Kidney (tissue), 14 donors: ENCODE data around the gene FOS. TPM values are rescaled to one million over a fixed set of nuclear protein-coding genes. Genes with fewer than 3 reads are reported as not detected.
"Not testable (repeated sequence)": the region's sequence is repeated elsewhere in the genome, so short reads cannot be mapped to it uniquely, and the experiment has no call there.

ENCODE experiments used
- DNase-seq, 5 donors: peaks; one replicate each; pipeline ENCODE4 v3.0.0-alpha.2; 2013 to 2020
- FAIRE-seq: peaks from 2 replicates; lab custom pipeline; 2012; peaks lifted over from hg19 to GRCh38; lab: Jason Lieb, UNC
- H3K27ac ChIP-seq, 2 donors: one replicate each; pipeline ENCODE4 v1.7.0; 2013; ENCODE audit warnings: low read depth in 2 of 2, low read length in 2 of 2, inconsistent platforms in 1 of 2
- H3K27me3 ChIP-seq: one replicate; pipeline ENCODE4 v1.7.1; 2013; ENCODE audit warnings: low read length, inconsistent platforms; ENCODE audit not compliant: control insufficient read depth, insufficient read depth
- H3K36me3 ChIP-seq, 3 donors: one replicate each; pipeline versions ENCODE4 v1.7.0 to v1.7.1; 2013; ENCODE audit warnings: low read length in 3 of 3, control low read depth in 1 of 3, inconsistent platforms in 1 of 3; ENCODE audit not compliant: insufficient read depth in 3 of 3, control insufficient read depth in 2 of 3
- H3K4me1 ChIP-seq, 3 donors: one replicate each; pipeline versions ENCODE4 v1.7.0 to v1.7.1; 2013; ENCODE audit warnings: low read length in 3 of 3, inconsistent platforms in 1 of 3, low read depth in 1 of 3; ENCODE audit not compliant: control insufficient read depth in 2 of 3, insufficient read depth in 2 of 3
- H3K4me3 ChIP-seq, 3 donors: one replicate each; pipeline versions ENCODE4 v1.7.0 to v1.8.1; 2013; ENCODE audit warnings: low read length in 3 of 3, control low read depth in 1 of 3, inconsistent platforms in 1 of 3
- H3K9ac ChIP-seq, 3 donors: one replicate each; pipeline versions ENCODE4 v1.7.0 to v1.7.1; 2013; ENCODE audit warnings: low read length in 3 of 3, control low read depth in 1 of 3, inconsistent platforms in 1 of 3
- H3K9me3 ChIP-seq, 3 donors: one replicate each; pipeline versions ENCODE4 v1.7.0 to v1.7.1; 2013; ENCODE audit warnings: low read length in 3 of 3, control low read depth in 1 of 3, inconsistent platforms in 1 of 3; ENCODE audit not compliant: control insufficient read depth in 2 of 3, insufficient read depth in 1 of 3
- intact Hi-C: fragments of 100-400 bp; cut with DNase I; formaldehyde crosslinking; loops from one replicate; pipeline ENCODE4 v1.11.1; 2022
- polyA plus RNA-seq: library from polyadenylated mRNA; stranded (reverse); fragments of 350-450 nt; fragmentation: Illumina TruSeq; extraction: RNeasy Lipid Tissue Mini Kit (QIAGEN cat#74804); gene quantifications from one replicate; pipeline ENCODE4 v1.2.3, GENCODE V29; 2014; ENCODE audit warnings: low read depth, low replicate concordance; ENCODE audit not compliant: insufficient read depth
- total RNA-seq: library from RNA; stranded (reverse); fragmentation: NEBNext Ultra II Directional; extraction: Animal tissue kit (Norgen Biotek cat#: 25700); gene quantifications from one replicate; pipeline ENCODE4 v1.2.1, GENCODE V29; 2021
- TF ChIP-seq, protein P1 (sequence below): IDR thresholded peaks from 3 replicates; pipeline ENCODE4 v1.5.1; 2012; ENCODE audit warnings: mild to moderate bottlenecking, moderate library complexity, borderline replicate concordance; ENCODE audit not compliant: insufficient read depth; ENCODE audit errors: extremely low read depth
- donor health status: control.
- donor health status: control.
- donor health status: control.
- donor health status: control.
- donor health status: control.
- donor health status: DM: yes; HTN: yes; CAD: no.
- donor health status: Normal renal cell carcinoma (clear cell type).

The FOS gene
- total and polyA plus RNA-seq, 2 donors from 2014 or later = 116 to 193 TPM

DNA sequence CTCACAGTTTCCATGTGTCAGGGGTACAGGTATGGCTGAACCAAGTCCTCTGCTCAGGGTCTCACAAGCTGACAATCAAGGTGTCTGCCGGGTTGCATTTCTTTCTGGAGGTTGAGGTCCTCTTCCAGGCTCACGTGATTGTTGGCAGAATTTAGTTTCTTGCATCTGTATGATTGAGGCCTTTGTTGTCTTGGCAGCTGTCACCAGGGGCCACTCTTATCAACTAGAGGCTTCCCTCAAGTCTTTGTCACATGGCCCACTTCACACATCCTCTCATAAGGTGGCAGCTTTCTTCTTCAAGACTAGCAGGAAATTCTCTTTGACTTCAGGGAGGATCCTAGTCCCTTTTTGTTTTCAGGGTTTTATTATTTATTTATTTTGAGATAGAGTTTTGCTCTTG is 46.0 kb upstream of the FOS start:
- peak in 1 of 5 donors; percentile 18 for DNase-seq
- H3K27me3 ChIP-seq = no peaks in the 10 kb centered on the region
- TF ChIP-seq, protein P1, sequence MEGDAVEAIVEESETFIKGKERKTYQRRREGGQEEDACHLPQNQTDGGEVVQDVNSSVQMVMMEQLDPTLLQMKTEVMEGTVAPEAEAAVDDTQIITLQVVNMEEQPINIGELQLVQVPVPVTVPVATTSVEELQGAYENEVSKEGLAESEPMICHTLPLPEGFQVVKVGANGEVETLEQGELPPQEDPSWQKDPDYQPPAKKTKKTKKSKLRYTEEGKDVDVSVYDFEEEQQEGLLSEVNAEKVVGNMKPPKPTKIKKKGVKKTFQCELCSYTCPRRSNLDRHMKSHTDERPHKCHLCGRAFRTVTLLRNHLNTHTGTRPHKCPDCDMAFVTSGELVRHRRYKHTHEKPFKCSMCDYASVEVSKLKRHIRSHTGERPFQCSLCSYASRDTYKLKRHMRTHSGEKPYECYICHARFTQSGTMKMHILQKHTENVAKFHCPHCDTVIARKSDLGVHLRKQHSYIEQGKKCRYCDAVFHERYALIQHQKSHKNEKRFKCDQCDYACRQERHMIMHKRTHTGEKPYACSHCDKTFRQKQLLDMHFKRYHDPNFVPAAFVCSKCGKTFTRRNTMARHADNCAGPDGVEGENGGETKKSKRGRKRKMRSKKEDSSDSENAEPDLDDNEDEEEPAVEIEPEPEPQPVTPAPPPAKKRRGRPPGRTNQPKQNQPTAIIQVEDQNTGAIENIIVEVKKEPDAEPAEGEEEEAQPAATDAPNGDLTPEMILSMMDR = no peak
- intact Hi-C loops = no loop called here
- no peak for FAIRE-seq
- H3K4me3 ChIP-seq = no peak overlapping the region
- H3K9me3 ChIP-seq = no peaks in the 10 kb centered on the region
- peaks cover 0 to 15% (median 0%) of the 10 kb centered on the region in 3 donors for H3K4me1 ChIP-seq
- H3K27ac ChIP-seq = no peak overlapping the region
- no peak overlapping the region for H3K9ac ChIP-seq
- H3K36me3 ChIP-seq = no peaks in the 10 kb centered on the region

DNA sequence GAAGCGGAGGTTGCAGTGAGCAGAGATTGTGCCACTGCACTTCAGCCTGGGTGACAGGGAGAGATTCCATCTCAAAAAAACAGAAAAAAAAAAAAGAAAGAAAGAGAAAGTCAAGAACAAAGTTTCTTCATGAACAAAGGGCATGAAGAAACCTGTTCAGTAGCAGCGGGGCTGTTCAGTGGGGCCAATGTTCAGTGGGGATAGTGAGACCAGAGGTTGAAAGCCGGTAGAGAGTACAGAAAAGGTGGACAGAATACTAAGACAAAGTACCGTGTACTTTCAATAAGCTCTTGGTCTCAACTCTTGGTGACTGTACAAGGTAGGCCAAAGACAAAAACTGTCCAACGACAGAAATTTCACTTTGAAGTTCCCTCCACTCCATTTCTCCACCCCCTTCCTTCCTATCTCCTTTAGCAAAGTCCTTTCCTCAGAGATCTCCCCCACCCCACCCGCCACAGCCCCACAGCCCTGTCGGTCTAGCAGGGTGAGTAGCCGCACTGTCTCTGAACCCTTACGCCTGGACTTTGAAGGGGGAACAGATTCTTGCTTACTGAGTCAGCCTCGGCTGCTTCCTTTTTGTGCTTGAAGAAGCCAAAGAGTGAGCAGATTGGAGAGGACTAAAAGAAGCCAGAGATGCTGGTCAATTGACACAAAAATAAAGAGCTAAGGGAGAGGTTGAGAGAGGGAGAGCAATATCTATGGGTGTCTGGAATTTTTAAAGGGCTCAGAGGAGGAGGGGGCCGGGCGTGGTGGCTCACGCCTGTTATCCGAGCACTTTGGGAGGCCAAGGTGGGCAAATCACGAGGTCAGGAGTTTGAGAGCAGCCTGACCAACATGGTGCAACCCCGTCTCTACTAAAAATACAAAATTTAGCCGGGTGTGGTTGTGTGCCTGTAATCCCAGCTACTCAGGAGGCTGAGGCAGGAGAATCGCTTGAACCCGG is 44.2 kb upstream of the FOS start:
- Histone ChIP-seq H3K4me3 (no peak overlapping the region), H3K9ac (no peak overlapping the region), H3K36me3 (no peaks in the 10 kb centered on the region), H3K4me1 (peaks cover 0 to 17% (median 0%) of the 10 kb centered on the region in 3 donors), H3K9me3 (no peaks in the 10 kb centered on the region), H3K27ac (no peak overlapping the region), H3K27me3 (no peaks in the 10 kb centered on the region)
- intact Hi-C loops = no loop called here
- DNase-seq = peak in 1 of 5 donors; percentile 82
- no peak for FAIRE-seq
- TF ChIP-seq, protein P1 = no peak

- FAIRE-seq, intact Hi-C loops, H3K9me3 ChIP-seq, H3K36me3 ChIP-seq, H3K27me3 ChIP-seq, H3K27ac ChIP-seq, H3K4me3 ChIP-seq, H3K9ac ChIP-seq, DNase-seq: not testable (repeated sequence)
- peaks cover 0 to 14% (median 0%) of the 10 kb centered on the region in 3 donors for H3K4me1 ChIP-seq
Measured at GRCh38 chr14:75235198-75235597, 43.4 kb upstream of the FOS start.

DNA sequence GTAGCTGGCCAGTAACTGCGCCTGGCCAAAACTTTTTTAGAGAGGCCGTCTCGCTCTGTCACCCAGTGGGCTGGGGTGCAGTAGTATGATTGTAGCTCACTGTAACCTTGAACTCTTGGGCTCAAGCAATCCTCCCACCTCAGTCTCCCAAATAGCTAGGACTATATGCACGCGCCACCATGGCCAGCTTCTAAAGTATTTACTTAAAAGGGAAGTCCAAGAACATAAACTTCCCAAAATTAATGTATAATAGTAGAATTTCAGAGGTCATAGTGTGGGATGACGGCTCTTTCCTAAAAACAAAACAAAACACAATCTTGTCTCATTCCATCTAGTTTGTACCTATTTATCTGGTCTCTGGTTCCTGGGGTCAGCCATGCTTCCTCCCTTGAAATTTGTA is 42.2 kb upstream of the FOS start:
- H3K27ac ChIP-seq = peak overlapping the region; percentile 25 to 87
- H3K36me3 ChIP-seq = no peaks in the 10 kb centered on the region
- FAIRE-seq (no peak), DNase-seq (no peak)
- H3K4me1 ChIP-seq = peaks cover 0 to 9% (median 0%) of the 10 kb centered on the region in 3 donors
- intact Hi-C loops = no loop called here
- H3K27me3 ChIP-seq = no peaks in the 10 kb centered on the region
- H3K9ac ChIP-seq = peak overlapping the region in 1 of 3 donors; percentile 8
- no peak overlapping the region for H3K4me3 ChIP-seq
- H3K9me3 ChIP-seq = no peaks in the 10 kb centered on the region
- TF ChIP-seq, protein P1 = no peak
